Stimulated activated CD8-positive, alpha-beta memory T cell treated with anti-CD3 and anti-CD28 coated beads, Interleukin-4, amount 100 ng/mL, for 48 hours (primary cell): ENCODE results near the gene TENT4B.

Experiments used
- DNase-seq: peaks from one replicate; pipeline ENCODE4 v3.0.0-alpha.2; 2020

TENT4B gene

GRCh38 chr16:50198802-50199403 lies 45.8 kb downstream of the TENT4B start:
- no peak for DNase-seq

DNA sequence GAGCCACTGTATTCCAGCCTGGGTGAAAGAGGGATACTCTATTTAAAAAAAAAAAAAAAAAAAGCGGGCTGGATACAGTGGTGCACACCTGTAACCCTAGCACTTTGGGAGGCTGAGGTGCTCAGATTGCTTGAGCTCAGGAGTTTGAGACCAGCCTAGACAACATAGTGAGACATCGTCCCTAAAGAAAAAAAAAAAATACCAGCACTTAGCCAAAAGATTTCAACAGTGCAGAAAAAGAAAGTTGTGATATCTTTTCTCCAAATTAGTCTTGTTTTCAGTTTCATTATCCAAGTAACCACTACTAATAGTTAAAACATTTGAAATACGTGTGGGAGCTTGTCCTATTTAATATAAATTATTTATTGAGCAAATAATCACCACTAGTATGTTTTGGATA lies 48.7 kb downstream of the TENT4B start:
- no peak for DNase-seq

DNA sequence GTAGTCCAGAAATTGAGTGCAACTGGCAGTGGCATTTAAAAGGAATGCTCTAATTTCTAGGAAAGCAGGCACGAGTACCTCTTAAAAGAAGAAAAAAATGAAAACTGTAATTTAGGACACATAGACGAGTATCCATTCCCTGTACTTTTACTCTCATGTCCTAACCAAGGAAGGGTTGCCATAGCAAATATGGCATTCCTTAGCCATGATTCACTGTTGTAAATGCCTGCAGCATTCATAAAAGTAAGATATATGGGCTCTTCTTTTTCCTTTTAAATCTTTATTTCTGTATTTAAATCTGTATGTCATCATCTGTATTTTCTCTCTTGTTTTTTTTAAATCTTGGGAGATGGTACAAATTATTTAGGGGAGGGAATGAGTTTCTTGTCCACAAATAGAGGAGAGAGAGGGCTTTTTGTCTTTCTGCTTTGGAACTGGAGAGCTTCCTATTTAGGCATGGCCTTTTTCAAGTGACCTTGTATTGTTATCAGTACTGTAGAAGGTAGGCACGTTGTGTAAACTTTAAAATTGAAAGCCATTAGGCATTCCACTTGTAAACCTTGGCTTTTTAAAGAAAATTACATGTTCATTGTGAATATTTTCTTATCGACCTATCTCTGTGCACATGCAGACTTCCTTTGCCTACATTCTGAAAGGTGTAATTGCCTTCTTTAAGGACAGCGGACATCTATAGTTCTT lies 50.0 kb downstream of the TENT4B start:
- DNase-seq = no peak

GRCh38 chr16:50203681-50204080 lies 50.6 kb downstream of the TENT4B start:
- no peak for DNase-seq

GRCh38 chr16:50204453-50205108 lies 51.5 kb downstream of the TENT4B start:
- DNase-seq = no peak

DNA sequence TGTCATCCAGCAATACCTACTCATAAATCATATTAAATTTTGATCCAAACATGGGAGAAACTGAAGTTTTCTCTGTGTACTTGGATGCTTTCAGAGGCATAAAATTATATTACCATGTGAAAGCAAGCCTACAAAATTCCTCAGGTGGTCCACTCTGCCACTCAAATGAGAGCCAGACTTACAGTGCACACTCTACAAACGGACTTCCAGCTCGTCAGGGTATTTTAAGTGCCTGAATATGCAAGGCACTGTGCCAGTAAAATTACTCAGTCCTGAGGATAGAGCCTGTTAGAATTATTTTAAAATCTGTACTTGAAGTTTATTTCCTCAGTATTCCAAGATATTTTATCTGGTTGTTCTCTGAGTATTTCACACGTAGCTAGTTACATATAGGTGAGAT lies 54.5 kb downstream of the TENT4B start:
- DNase-seq = no peak

- no peak for DNase-seq
These were observed 55.4 kb downstream of the TENT4B start for GRCh38 chr16:50208460-50208931.

- DNase-seq = no peak
These were observed 56.6 kb downstream of the TENT4B start for GRCh38 chr16:50209546-50210265.

DNA sequence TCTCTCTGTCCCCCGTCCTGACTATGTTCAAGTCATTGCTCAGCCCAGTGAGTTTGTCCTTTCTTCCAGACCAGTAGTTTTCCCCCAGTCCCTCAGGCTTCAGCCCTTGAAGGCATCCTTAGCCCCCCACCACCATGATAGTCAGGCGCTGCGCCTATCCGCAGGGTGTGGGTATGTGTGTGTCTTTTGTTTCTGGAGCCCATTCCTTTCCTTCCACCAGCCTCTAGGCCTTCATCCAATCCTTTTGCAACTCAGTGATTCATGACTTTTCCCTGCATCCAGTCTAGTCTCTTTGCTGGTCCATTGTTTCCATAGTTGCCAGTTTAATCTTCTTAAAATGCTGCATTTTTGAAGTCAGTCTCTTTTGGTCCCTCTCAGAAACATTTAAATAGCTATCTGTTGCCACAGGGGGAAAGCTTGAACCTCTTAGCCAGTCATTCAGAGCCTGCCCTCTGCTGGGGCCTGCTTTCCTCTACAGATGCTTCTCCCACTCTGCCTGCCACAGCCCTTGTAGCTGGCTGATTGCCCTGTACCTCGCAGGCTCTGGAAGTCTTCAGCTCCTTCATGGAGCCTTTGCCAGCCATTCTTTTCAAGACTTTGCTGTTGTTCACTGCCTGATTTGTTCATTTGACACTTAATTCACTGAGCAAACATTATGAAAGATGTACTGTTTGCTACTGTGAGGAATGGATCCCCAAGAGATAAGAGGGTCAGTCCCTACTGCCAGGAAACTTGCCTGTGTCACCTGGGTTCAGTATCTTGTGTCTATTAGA lies 57.3 kb downstream of the TENT4B start:
- peak; percentile 69 for DNase-seq

GRCh38 chr16:50213939-50214519 lies 60.9 kb downstream of the TENT4B start:
- no peak for DNase-seq

DNA sequence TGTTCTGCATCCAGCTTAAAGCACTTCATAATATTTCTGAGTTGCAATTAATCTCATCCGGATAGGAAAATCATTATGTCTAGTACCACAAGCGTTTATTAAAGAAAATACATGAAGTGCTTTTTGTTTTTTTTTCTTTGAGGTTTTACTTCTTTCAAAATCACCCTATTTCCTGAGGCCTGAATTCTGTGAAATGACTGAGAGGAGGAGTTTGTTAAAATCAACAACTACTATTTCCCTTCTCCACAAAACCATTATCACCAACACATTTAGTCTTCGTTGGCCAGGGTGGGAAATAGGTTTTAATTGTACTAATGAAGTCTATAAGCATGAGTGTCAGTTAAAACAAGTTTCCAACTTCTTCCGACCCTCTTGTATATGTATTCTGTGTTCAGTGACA lies 62.6 kb downstream of the TENT4B start:
- no peak for DNase-seq

DNA sequence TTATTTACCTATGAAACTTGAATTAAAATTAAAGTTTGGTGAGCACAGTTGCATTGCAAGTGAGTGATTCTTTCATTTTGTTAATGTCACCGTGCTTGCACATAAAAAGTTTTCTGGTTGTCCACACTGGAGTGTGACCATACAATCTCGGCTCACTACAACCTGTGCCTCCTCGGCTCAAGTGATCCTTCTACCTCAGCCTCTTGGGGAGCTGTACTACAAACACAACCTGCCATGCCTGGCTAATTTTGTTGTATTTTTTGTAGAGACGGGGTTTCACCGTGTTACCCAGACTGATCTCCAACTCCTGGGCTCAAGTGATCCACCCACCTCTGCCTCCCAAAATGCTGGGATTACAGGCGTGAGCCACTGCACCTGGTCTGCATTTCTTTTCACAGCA lies 63.1 kb downstream of the TENT4B start:
- no peak for DNase-seq

GRCh38 chr16:50219402-50219975 lies 66.4 kb downstream of the TENT4B start:
- DNase-seq = no peak

GRCh38 chr16:50224286-50224685 lies 71.2 kb downstream of the TENT4B start:
- DNase-seq = no peak

GRCh38 chr16:50227120-50227519 lies 74.0 kb downstream of the TENT4B start:
- DNase-seq = no peak

- DNase-seq = no peak
These were observed 74.6 kb downstream of the TENT4B start for GRCh38 chr16:50227665-50228064.

DNA sequence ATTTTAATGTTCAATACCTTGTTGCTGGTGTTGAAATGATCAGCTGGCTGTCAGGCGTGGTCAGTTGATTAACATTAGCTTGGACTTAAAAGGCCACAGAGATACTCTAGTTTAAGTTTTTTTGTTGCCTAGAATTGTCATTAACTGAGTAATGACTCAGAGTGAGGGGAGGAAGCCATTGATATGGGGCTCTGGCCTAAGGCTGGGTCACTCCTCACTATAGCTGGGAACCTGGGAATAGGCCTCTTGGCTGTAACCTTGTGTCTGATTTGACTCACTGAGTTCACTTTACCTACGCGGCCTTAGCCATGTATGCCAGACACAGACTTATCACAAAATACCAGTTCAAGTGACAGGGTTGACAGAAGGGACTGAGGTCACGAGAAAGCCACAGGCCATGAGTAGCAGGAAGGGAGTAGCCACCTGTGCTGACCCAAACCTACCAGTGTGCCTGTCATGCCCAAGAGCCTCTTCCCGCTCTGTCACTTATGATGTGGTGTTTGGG lies 75.3 kb downstream of the TENT4B start:
- DNase-seq = no peak

GRCh38 chr16:50229149-50229726 lies 76.1 kb downstream of the TENT4B start:
- no peak for DNase-seq

- DNase-seq = no peak
These were observed 81.9 kb downstream of the TENT4B start for GRCh38 chr16:50234771-50235556.

DNA sequence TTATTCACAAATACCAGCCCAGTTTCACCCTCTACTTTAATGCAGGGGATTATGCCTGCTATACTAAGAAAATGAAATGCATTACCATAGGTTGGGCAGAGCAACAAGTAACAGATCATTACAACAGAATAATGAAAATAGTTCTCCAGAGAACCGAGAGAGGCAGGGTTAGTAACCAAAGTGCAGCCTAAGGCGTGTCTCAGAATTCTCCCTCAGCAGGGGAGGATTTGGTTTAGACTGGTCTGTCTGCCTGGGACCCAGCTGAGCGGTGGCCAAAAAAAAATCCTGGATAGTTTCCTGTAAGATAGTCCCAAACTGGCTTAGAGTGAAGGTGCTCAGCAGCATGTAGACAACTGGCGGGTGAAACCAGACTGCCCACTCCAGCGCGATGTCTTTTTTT lies 82.5 kb downstream of the TENT4B start:
- no peak for DNase-seq

- DNase-seq = no peak
These were observed 85.2 kb downstream of the TENT4B start for GRCh38 chr16:50238314-50238713.
